HG03565 (cell line): ENCODE measurements around the gene TBC1D2B.

ENCODE experiments used
- ATAC-seq: cut with Tn5 transposase; IDR thresholded peaks from one replicate; pipeline ENCODE4 v1.9.1; 2021; ENCODE audit warnings: mild to moderate bottlenecking, moderate library complexity; ENCODE audit not compliant: unreplicated experiment

Gene TBC1D2B

GRCh38 chr15:78073046-78073787 is 4.3 kb downstream of the TBC1D2B start:
- ATAC-seq: no peak

GRCh38 chr15:78072080-78072892 is 5.2 kb downstream of the TBC1D2B start:
- ATAC-seq: no peak

DNA sequence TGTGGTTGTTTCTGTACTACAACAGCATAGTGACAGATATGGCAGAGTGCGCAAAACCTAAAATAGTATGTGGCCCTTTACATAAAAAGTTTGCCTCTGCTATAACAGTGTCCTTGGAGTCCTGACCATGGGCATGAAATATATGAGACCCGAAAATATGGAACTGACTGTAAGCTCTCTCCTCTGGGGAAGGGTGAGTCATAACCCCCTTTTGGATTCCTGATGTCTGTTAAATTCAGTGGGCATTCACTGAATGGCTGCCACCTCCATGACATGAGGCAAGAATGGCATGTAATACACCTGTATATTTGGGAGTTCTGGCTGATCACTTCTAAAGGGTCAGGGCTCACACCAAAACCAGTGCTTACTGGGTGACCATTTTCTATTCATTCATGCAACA is 6.1 kb downstream of the TBC1D2B start:
- no peak for ATAC-seq

DNA sequence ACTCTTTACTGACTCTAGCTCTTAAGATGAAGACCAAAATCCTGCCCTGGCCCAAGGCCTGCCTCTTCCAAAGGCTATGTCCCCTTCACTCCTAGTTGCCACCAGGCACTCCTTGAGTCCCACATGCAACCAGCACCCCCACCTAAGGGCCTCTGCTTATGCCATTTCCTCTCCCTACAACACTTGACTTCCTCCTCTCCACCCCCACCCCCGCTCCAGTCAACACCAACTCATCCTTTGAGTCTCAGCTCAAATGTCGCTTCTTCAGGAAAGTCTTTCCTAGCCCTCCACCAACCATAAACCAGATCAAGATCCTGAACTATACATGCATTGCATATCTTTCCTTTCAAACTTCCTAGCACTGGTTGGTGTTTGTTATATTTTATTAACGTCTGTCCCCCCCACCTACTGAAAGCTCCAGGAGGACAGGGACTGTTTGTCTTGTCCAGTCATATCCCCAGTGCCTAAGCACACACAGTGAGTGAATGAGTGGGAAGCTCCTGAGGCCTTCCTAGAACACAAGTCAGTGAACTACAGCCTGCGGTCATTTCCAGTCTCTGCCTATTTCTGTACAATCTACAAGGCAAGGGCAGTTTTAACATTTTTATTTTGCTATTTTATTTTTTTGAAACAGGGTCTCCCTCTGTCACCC is 7.3 kb downstream of the TBC1D2B start:
- ATAC-seq: no peak

GRCh38 chr15:78069462-78070029 is 8.0 kb downstream of the TBC1D2B start:
- no peak for ATAC-seq

DNA sequence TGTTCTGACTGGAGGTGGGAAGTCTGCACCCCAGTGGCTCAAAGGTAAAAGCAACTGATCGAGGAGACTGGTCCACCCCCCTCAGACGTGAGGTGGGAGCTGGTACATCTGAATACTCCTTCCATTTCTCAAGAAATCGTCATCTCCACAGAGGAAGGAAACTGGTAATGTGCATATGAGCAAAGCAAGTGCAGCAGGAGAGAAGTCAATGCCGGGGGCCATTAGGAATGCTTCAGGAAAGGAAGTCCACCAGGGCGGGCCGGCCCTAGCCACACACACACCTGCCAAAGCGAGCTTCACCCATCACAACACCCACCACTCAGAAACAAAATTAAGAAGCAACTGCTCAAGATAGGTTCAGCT is 8.5 kb downstream of the TBC1D2B start:
- ATAC-seq: no peak

- ATAC-seq: no peak
Observed at GRCh38 chr15:78067328-78068228, 9.9 kb downstream of the TBC1D2B start.

DNA sequence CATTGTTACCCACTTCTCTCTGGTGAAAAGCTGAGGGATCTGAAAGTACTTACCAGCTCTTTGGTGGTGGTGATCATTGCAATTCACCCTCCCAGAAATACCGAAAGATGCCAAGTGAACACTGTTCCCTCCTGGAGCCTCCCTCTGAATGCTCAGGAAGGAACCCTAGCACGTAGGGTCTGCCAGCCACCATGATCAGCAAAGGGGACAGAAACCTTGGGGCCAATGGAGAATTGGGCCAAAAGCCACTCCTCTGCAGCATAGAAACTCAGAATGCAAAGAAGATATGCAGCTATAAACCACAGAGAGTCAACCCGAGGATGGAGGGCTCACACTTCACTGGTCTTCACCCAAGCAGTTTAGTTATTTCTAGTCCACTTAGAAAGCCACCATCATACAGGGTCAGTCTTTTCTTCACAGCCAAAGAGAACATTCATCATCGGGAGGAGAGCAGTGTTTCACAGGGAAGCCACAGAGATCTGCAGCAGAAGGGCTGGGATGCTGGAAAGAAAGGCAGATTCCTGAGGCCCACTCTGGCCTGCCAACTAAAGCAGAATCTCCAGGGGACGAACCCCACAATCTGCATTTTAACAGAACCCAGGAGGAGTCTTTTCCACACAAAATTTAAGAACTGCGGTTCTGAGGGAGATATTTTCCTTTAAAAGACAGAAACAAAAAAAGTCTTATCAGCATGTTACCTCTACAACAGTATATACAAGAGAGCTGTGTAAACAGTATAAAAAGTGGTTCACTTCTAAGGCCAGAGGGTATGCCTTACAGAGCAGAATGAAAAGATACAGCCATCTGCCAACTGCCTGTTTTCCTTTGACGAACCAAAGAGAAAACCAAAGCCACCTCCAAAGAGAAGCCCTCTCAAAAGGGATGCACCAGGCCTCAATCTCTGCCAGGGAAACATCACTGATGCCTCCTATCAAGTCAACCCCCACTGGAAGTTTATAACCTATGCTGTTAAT is 11.3 kb downstream of the TBC1D2B start:
- peak; percentile 42 for ATAC-seq

DNA sequence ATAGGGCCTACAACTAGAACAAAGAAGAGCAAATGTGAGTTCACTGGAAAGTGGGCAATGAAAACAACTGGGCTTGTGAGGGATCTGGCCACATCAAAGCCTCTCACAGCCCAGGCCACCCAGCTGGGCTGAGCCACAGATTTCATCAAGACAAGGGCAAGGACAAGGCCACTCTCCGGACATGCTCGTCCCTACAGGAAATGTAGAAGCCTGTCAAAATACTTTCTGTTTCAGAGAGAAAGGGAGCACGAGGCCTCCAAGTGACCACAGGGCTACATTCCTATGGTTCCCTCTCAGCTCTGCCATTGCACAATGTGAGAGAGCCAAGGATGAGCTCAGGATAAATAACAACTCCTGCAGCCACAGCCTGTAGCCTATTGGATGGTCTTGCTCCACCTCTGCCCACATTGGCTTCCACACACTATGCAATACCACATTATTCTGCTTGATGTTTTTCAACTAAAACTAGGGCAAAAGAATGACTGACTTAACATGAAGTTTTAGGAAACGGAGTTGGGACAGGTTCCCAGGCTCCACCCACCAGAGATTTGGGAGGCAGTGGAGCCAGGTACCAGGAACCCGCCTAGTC is 12.1 kb downstream of the TBC1D2B start:
- ATAC-seq: no peak

- no peak for ATAC-seq
Observed at GRCh38 chr15:78064544-78064943, 13.0 kb downstream of the TBC1D2B start.

DNA sequence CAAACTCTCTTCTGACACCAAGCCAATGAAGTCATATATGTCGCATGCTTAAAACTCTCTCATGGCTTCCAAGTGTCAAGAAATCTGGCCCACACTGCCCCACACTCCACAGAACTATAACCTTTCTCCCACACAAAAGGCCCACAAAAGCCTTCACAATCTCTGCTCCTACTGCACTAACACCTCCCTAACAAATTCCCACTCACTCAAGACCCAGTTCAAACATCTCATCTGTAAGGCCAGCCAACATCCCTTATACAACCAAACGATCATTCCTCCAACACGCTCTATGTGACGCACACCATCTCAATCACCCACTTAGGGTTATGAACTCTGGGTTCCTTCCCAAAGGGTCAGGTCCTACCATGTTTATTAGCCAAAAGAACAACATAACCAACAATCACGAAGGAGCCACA is 13.5 kb downstream of the TBC1D2B start:
- ATAC-seq: no peak

GRCh38 chr15:78063217-78063616 is 14.3 kb downstream of the TBC1D2B start:
- ATAC-seq: no peak

GRCh38 chr15:78061963-78062427 is 15.5 kb downstream of the TBC1D2B start:
- ATAC-seq: no peak

DNA sequence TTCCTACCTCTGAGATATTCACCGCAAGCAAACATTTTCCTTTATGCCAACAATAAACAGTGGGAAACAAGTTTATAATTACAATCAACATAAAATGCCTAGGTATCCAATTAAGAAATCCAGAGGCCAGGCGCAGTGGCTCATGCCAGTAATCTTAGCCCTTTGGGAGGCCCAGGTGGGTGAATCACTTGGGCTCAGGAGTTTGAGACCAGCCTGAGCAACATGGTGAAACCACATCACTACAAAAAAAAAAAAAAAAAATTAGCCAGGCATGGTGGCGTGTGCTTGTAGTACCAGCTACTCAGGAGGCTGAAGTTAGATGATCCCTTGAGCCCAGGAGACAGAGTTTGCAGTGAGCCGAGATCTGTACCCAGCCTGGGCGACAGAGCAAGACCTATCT is 17.3 kb downstream of the TBC1D2B start:
- ATAC-seq: no peak

DNA sequence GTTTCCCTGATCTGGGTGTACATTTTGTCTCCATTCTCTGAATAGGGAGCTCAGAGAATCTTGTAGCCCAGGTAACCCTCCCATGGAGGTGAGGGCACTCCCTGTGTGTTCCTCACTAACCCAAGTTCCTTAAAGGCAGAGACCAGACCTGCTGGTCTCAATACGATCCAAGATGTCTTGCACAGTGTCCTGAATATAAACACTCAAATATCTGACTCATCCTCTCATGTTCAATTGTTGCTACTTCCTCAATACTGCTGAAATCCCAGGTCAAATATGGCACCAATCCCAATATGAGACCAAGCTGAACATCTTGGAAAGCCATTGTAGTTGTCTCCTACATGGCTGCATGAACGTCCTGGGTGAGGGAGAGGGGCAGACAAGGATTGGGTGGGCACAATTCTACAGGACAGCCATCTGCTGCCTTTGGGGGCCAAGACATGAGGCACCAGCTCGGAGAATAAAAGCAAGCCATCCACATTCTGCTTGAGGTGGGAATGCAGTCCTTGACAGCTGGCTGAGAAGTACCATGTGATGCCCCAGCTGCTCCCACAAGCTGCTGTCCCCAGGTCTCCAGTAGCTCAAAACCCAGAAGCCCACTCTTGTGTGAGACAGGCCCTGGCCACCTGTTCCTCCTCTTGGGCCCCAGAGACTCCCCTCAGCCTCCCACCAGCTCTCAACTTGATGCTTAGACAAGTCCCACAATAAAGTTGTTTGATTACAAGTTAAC is 18.2 kb downstream of the TBC1D2B start:
- no peak for ATAC-seq

- ATAC-seq: no peak
Observed at GRCh38 chr15:78058401-78058935, 19.0 kb downstream of the TBC1D2B start.

DNA sequence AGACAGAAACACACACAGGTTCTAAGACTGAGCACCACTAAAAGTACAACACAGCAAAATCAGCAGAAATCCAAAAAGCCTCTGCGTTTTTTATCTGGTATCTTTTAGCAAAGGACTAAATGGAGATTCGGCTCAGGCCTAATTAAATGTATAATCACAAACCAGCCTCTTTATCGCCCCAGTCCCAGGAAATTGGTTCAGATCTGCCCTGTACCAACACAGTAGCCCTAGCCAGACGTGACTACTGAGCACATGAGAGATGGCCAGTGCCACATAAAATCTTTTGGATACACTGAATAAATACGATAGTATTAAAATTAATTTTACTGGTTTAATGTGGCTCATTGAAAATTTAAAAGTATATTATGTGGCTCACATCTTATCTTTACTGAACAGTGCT is 19.7 kb downstream of the TBC1D2B start:
- ATAC-seq: no peak

GRCh38 chr15:78056714-78057269 is 20.7 kb downstream of the TBC1D2B start:
- no peak for ATAC-seq
